ENCODE results near the gene SLC37A2. TPM values are rescaled to one million over a fixed set of nuclear protein-coding genes. Genes with fewer than 3 reads are reported as not detected.
A peak's percentile ranks its signal among the peaks of the same experiment; 100 is the strongest.

The SLC37A2 gene
- polyA plus RNA-seq, 1 donor (not counting 4 experiments of a cell fraction or from before 2014, with no cell fraction given) = 21.0 TPM

GRCh38 chr11:125075242-125075625, 12.1 kb downstream of the SLC37A2 start:
- Histone ChIP-seq H3K9me3 (ENCODE audit: control insufficient read depth, low read depth, low read length) (no peaks in the 10 kb centered on the region), H3K9me1 (ENCODE audit: control insufficient read depth, extremely low read depth, insufficient read depth, low read length) (no peaks in the 10 kb centered on the region), H3K4me2 (ENCODE audit: control insufficient read depth, extremely low read depth, insufficient read depth, low read depth, low read length) (no peak overlapping the region), H3K27ac (ENCODE audit: control insufficient read depth, insufficient read depth, low read length) (no peak overlapping the region), H3K4me1 (ENCODE audit: control insufficient read depth, extremely low read depth, insufficient read depth, low read length) (peaks cover 27% of the 10 kb centered on the region), H3K36me3 (ENCODE audit: control insufficient read depth in 2 of 2, extremely low read depth in 1 of 2, insufficient read depth in 2 of 2, low read length in 2 of 2) (no peaks in the 10 kb centered on the region), H3K79me2 (ENCODE audit: control insufficient read depth, insufficient read depth, low read length) (no peaks in the 10 kb centered on the region), H4K20me1 (ENCODE audit: control insufficient read depth, extremely low read depth, insufficient read depth, low read length) (no peaks in the 10 kb centered on the region), H2AFZ (ENCODE audit: control insufficient read depth, low read length) (no peak overlapping the region), H3K27me3 (ENCODE audit: control insufficient read depth, extremely low read depth, insufficient read depth, low read length) (no peaks in the 10 kb centered on the region), H3K9ac (ENCODE audit: control insufficient read depth, extremely low read depth, insufficient read depth, low read length) (peak overlapping the region; percentile 61), H3K4me3 (ENCODE audit: control insufficient read depth in 2 of 3, extremely low read depth in 1 of 3, insufficient read depth in 2 of 3, low read depth in 1 of 3, low read length in 3 of 3) (no peak overlapping the region)
- no peak for FAIRE-seq
- no peak for TF ChIP-seq CTCF (optimal IDR thresholded peaks at IDR 0.05 in 1 of 3, IDR thresholded peaks at IDR 0.05 in 1 of 3, conservative IDR thresholded peaks at IDR 0.05 in 1 of 3; ENCODE audit: extremely low read depth in 1 of 3, insufficient read depth in 2 of 3, low read length in 3 of 3)
- no peak for TF ChIP-seq EZH2 (IDR thresholded peaks at IDR 0.05; ENCODE audit: low read length)
- no peak for DNase-seq (ENCODE audit: low read depth, low spot score)
- dilution Hi-C loops (cut with MboI; ENCODE audit: extremely low pct_ligation_motif_present, low sequenced_read_pairs) = no loop called here

- H3K36me3 ChIP-seq (ENCODE audit: control insufficient read depth in 2 of 2, extremely low read depth in 1 of 2, insufficient read depth in 2 of 2, low read length in 2 of 2) = no peaks in the 10 kb centered on the region
- peak overlapping the region; percentile 46 for H3K4me2 ChIP-seq (ENCODE audit: control insufficient read depth, extremely low read depth, insufficient read depth, low read depth, low read length)
- H3K9ac ChIP-seq (ENCODE audit: control insufficient read depth, extremely low read depth, insufficient read depth, low read length) = peak overlapping the region; percentile 61
- H3K27ac ChIP-seq (ENCODE audit: control insufficient read depth, insufficient read depth, low read length) = peak overlapping the region; percentile 67
- H3K4me3 ChIP-seq (ENCODE audit: control insufficient read depth in 2 of 3, extremely low read depth in 1 of 3, insufficient read depth in 2 of 3, low read depth in 1 of 3, low read length in 3 of 3) = no peak overlapping the region
- no peaks in the 10 kb centered on the region for H3K27me3 ChIP-seq (ENCODE audit: control insufficient read depth, extremely low read depth, insufficient read depth, low read length)
- TF ChIP-seq CTCF (optimal IDR thresholded peaks at IDR 0.05 in 1 of 3, IDR thresholded peaks at IDR 0.05 in 1 of 3, conservative IDR thresholded peaks at IDR 0.05 in 1 of 3; ENCODE audit: extremely low read depth in 1 of 3, insufficient read depth in 2 of 3, low read length in 3 of 3) (peak in 2 of 3 experiments; percentile 19 to 20), EZH2 (IDR thresholded peaks at IDR 0.05; ENCODE audit: low read length) (no peak)
- H3K9me3 ChIP-seq (ENCODE audit: control insufficient read depth, low read depth, low read length) = no peaks in the 10 kb centered on the region
- FAIRE-seq = peak; percentile 65
- dilution Hi-C loops (cut with MboI; ENCODE audit: extremely low pct_ligation_motif_present, low sequenced_read_pairs) = no loop called here
- peak overlapping the region; percentile 89 for H2AFZ ChIP-seq (ENCODE audit: control insufficient read depth, low read length)
- no peaks in the 10 kb centered on the region for H3K79me2 ChIP-seq (ENCODE audit: control insufficient read depth, insufficient read depth, low read length)
- no peaks in the 10 kb centered on the region for H3K9me1 ChIP-seq (ENCODE audit: control insufficient read depth, extremely low read depth, insufficient read depth, low read length)
- peak; percentile 65 for DNase-seq (ENCODE audit: low read depth, low spot score)
- no peaks in the 10 kb centered on the region for H4K20me1 ChIP-seq (ENCODE audit: control insufficient read depth, extremely low read depth, insufficient read depth, low read length)
- H3K4me1 ChIP-seq (ENCODE audit: control insufficient read depth, extremely low read depth, insufficient read depth, low read length) = peaks cover 20% of the 10 kb centered on the region
These were observed 12.8 kb downstream of the SLC37A2 start for GRCh38 chr11:125075900-125076317.

All from keratinocyte (primary cell).